ENCODE results near the gene ADAMTS18.

DNA sequence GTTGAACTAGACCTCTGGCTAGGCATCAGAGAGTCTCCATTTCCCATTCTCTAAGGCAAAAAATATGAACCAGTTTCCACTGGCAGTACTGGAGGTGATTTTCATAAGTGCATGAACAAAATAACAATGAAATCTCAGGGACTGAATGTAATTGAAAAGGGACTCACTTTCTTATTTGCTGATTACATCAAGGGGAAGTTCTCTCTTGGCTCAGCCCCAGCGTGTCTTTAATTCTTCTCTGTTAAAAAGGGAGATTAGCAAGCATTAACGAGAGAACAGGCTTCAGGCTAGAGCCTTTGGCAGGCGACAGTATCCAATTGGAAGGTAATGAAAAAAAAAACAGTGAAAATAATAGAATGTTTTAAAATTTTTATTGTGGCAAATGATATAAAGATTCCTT lies 34.0 kb upstream of the ADAMTS18 start:
- TF ChIP-seq, protein P1, sequence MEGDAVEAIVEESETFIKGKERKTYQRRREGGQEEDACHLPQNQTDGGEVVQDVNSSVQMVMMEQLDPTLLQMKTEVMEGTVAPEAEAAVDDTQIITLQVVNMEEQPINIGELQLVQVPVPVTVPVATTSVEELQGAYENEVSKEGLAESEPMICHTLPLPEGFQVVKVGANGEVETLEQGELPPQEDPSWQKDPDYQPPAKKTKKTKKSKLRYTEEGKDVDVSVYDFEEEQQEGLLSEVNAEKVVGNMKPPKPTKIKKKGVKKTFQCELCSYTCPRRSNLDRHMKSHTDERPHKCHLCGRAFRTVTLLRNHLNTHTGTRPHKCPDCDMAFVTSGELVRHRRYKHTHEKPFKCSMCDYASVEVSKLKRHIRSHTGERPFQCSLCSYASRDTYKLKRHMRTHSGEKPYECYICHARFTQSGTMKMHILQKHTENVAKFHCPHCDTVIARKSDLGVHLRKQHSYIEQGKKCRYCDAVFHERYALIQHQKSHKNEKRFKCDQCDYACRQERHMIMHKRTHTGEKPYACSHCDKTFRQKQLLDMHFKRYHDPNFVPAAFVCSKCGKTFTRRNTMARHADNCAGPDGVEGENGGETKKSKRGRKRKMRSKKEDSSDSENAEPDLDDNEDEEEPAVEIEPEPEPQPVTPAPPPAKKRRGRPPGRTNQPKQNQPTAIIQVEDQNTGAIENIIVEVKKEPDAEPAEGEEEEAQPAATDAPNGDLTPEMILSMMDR (conservative IDR thresholded peaks at IDR 0.05; ENCODE audit: low read depth, low read length) = no peak
- TF ChIP-seq EZH2 (IDR thresholded peaks at IDR 0.05; ENCODE audit: borderline replicate concordance, low read depth, low read length, poor library complexity, severe bottlenecking) = no peak

All from A673 (cell line).